ENCODE measurements around the gene ST3GAL3. TPM values are rescaled to one million over a fixed set of nuclear protein-coding genes. Genes with fewer than 3 reads are reported as not detected.
A peak's percentile ranks its signal among the peaks of the same experiment; 100 is the strongest.

ST3GAL3 gene
- total and polyA plus RNA-seq, 2 donors (not counting 3 experiments of a cell fraction or from before 2014, with no cell fraction given): 14.3 to 35.8 TPM

- Histone ChIP-seq H3K27ac (ENCODE audit: insufficient read depth, low read depth, low read length) (peak overlapping the region; percentile 94), H2AFZ (ENCODE audit: low read depth, low read length) (peak overlapping the region; percentile 99), H3K4me3 (replicated peaks in 1 of 3; ENCODE audit: insufficient read depth in 1 of 3, low read depth in 1 of 3, low read length in 3 of 3) (peak overlapping the region; percentile 64 to 76 (median 67)), H3K36me3 (ENCODE audit: control insufficient read depth in 2 of 2, extremely low read depth in 1 of 2, insufficient read depth in 2 of 2, low read length in 2 of 2) (peaks cover 0 to 4% of the 10 kb centered on the region in 2 experiments), H3K9me3 (replicated peaks; ENCODE audit: control insufficient read depth, insufficient read depth, low read length) (no peaks in the 10 kb centered on the region), H3K27me3 (ENCODE audit: control insufficient read depth in 2 of 2, insufficient read depth in 2 of 2, low read length in 2 of 2) (no peaks in the 10 kb centered on the region), H3K79me2 (ENCODE audit: control insufficient read depth, insufficient read depth, low read length) (peaks cover 5% of the 10 kb centered on the region), H4K20me1 (replicated peaks; ENCODE audit: control insufficient read depth, extremely low read depth, insufficient read depth, low read length) (no peaks in the 10 kb centered on the region), H3K9me1 (replicated peaks; ENCODE audit: control insufficient read depth, extremely low read depth, insufficient read depth, low read length) (no peaks in the 10 kb centered on the region), H3K4me2 (ENCODE audit: insufficient read depth, low read length) (peak overlapping the region; percentile 84), H3K9ac (replicated peaks; ENCODE audit: extremely low read depth, insufficient read depth, low read length) (peak overlapping the region; percentile 97), H3K4me1 (ENCODE audit: control insufficient read depth, extremely low read depth, insufficient read depth, low read length) (peaks cover 20% of the 10 kb centered on the region)
- TF ChIP-seq MAX (IDR thresholded peaks at IDR 0.05; ENCODE audit: insufficient read depth, insufficient read length) (no peak), FOS (IDR thresholded peaks at IDR 0.05; ENCODE audit: borderline replicate concordance, insufficient read depth, low read length) (no peak), MYC (IDR thresholded peaks at IDR 0.05; ENCODE audit: low read depth, low read length) (no peak), POLR2AphosphoS5 (IDR thresholded peaks at IDR 0.05; ENCODE audit: insufficient read depth, low read depth, low read length) (no peak)
- BruUV-seq (replicated peaks): TSS peak; percentile 29
- intact Hi-C loops (cut with micrococcal nuclease): loop anchor here (5.0 kb wide), 1 partner anchor 100 kb away; no protein-coding TSS in a partner anchor
- DNase-seq (ENCODE audit: low read depth, low spot score) (no peak), FAIRE-seq (no peak)
- ChIA-PET POLR2A (interaction anchor here (1.2 kb wide), 1 partner anchor 13 kb away, joined by 4 read pairs; no protein-coding TSS in a partner anchor), CTCF (interaction anchor here (1.0 to 7.2 kb wide), 3 partner anchors 13 to 183 kb away, joined by 4 to 93 read pairs (median 69); partner anchors contain the start of gene ARTN)
- dilution Hi-C loops (cut with MboI; ENCODE audit: extremely low pct_ligation_motif_present, low sequenced_read_pairs): loop anchor here (25.0 kb wide), 1 partner anchor 185 kb away; no protein-coding TSS in a partner anchor
Observed at GRCh38 chr1:43947061-43947873, 239.9 kb downstream of the ST3GAL3 start.

GRCh38 chr1:43947874-43948437 lies 240.6 kb downstream of the ST3GAL3 start:
- ChIA-PET POLR2A (no interaction called here), CTCF (interaction anchor here (6.9 to 7.2 kb wide), 2 partner anchors 14 to 183 kb away, joined by 69 to 93 read pairs; partner anchors contain the start of gene ARTN)
- dilution Hi-C loops (cut with MboI; ENCODE audit: extremely low pct_ligation_motif_present, low sequenced_read_pairs): loop anchor here (25.0 kb wide), 1 partner anchor 186 kb away; no protein-coding TSS in a partner anchor
- H4K20me1 ChIP-seq (replicated peaks; ENCODE audit: control insufficient read depth, extremely low read depth, insufficient read depth, low read length): no peaks in the 10 kb centered on the region
- peaks cover 20% of the 10 kb centered on the region for H3K4me1 ChIP-seq (ENCODE audit: control insufficient read depth, extremely low read depth, insufficient read depth, low read length)
- no peak overlapping the region for H2AFZ ChIP-seq (ENCODE audit: low read depth, low read length)
- no peaks in the 10 kb centered on the region for H3K9me3 ChIP-seq (replicated peaks; ENCODE audit: control insufficient read depth, insufficient read depth, low read length)
- H3K36me3 ChIP-seq (ENCODE audit: control insufficient read depth in 2 of 2, extremely low read depth in 1 of 2, insufficient read depth in 2 of 2, low read length in 2 of 2): peaks cover 0 to 4% of the 10 kb centered on the region in 2 experiments
- peak overlapping the region; percentile 97 for H3K9ac ChIP-seq (replicated peaks; ENCODE audit: extremely low read depth, insufficient read depth, low read length)
- peak overlapping the region in 2 of 3 experiments; percentile 67 to 76 for H3K4me3 ChIP-seq (replicated peaks in 1 of 3; ENCODE audit: insufficient read depth in 1 of 3, low read depth in 1 of 3, low read length in 3 of 3)
- H3K79me2 ChIP-seq (ENCODE audit: control insufficient read depth, insufficient read depth, low read length): peaks cover 5% of the 10 kb centered on the region
- H3K9me1 ChIP-seq (replicated peaks; ENCODE audit: control insufficient read depth, extremely low read depth, insufficient read depth, low read length): no peaks in the 10 kb centered on the region
- peak; percentile 15 for DNase-seq (ENCODE audit: low read depth, low spot score)
- TF ChIP-seq POLR2AphosphoS5 (IDR thresholded peaks at IDR 0.05; ENCODE audit: insufficient read depth, low read depth, low read length) (no peak), EZH2 (IDR thresholded peaks at IDR 0.05; ENCODE audit: borderline replicate concordance, low read depth, low read length, severe bottlenecking) (no peak), MYC (IDR thresholded peaks at IDR 0.05; ENCODE audit: low read depth, low read length) (no peak), MAX (IDR thresholded peaks at IDR 0.05; ENCODE audit: insufficient read depth, insufficient read length) (no peak), JUN (IDR thresholded peaks at IDR 0.05; ENCODE audit: borderline replicate concordance, insufficient read depth, insufficient read length, low read depth) (no peak), GATA2 (IDR thresholded peaks at IDR 0.05; ENCODE audit: insufficient read depth, insufficient read length, low read depth, low read length) (no peak), CTCF (IDR thresholded peaks at IDR 0.05; ENCODE audit: extremely low read depth in 1 of 2, insufficient read depth in 1 of 2, low read depth in 1 of 2, low read length in 2 of 2) (no peak), FOS (IDR thresholded peaks at IDR 0.05; ENCODE audit: borderline replicate concordance, insufficient read depth, low read length) (no peak), POLR2A (IDR thresholded peaks at IDR 0.05; ENCODE audit: low read depth, low read length) (no peak)
- intact Hi-C loops (cut with micrococcal nuclease): loop anchor here (5.0 kb wide), 1 partner anchor 99 kb away; no protein-coding TSS in a partner anchor
- no TSS peak for BruUV-seq (replicated peaks)
- no peak overlapping the region for H3K27ac ChIP-seq (ENCODE audit: insufficient read depth, low read depth, low read length)
- peak overlapping the region; percentile 84 for H3K4me2 ChIP-seq (ENCODE audit: insufficient read depth, low read length)
- no peaks in the 10 kb centered on the region for H3K27me3 ChIP-seq (ENCODE audit: control insufficient read depth in 2 of 2, insufficient read depth in 2 of 2, low read length in 2 of 2)
- FAIRE-seq: no peak
